HG02885 (cell line): ENCODE results near the gene NFATC1.
A peak's percentile ranks its signal among the peaks of the same experiment; 100 is the strongest.
"Not testable (repeated sequence)": the region's sequence is repeated elsewhere in the genome, so short reads cannot be mapped to it uniquely, and the experiment has no call there.

Source experiments
- ATAC-seq: cut with Tn5 transposase; IDR thresholded peaks from one replicate; pipeline ENCODE4 v1.9.1; 2021; ENCODE audit warnings: mild to moderate bottlenecking; ENCODE audit not compliant: unreplicated experiment, poor library complexity

The NFATC1 gene

GRCh38 chr18:79374408-79375171 lies 21.1 kb upstream of the NFATC1 start:
- ATAC-seq = peak; percentile 96

GRCh38 chr18:79375441-79376154 lies 20.1 kb upstream of the NFATC1 start:
- ATAC-seq = no peak

GRCh38 chr18:79376661-79377060 lies 19.1 kb upstream of the NFATC1 start:
- ATAC-seq = not testable (repeated sequence)

GRCh38 chr18:79377187-79377891 lies 18.4 kb upstream of the NFATC1 start:
- no peak for ATAC-seq

- peak; percentile 54 for ATAC-seq
Observed at GRCh38 chr18:79378536-79379250, 17.0 kb upstream of the NFATC1 start.

GRCh38 chr18:79379251-79379905 lies 16.4 kb upstream of the NFATC1 start:
- ATAC-seq = no peak

- peak; percentile 5 for ATAC-seq
Observed at GRCh38 chr18:79379931-79380815, 15.6 kb upstream of the NFATC1 start.

- peak; percentile 53 for ATAC-seq
Observed at GRCh38 chr18:79380816-79381806, 14.6 kb upstream of the NFATC1 start.

- ATAC-seq = no peak
Observed at GRCh38 chr18:79381811-79382311, 13.9 kb upstream of the NFATC1 start.

- ATAC-seq = no peak
Observed at GRCh38 chr18:79382681-79383387, 12.9 kb upstream of the NFATC1 start.

GRCh38 chr18:79383388-79384056 lies 12.2 kb upstream of the NFATC1 start:
- ATAC-seq = no peak

- no peak for ATAC-seq
Observed at GRCh38 chr18:79384151-79384807, 11.5 kb upstream of the NFATC1 start.

GRCh38 chr18:79384834-79385233 lies 10.9 kb upstream of the NFATC1 start:
- no peak for ATAC-seq

- no peak for ATAC-seq
Observed at GRCh38 chr18:79385326-79385707, 10.4 kb upstream of the NFATC1 start.

- ATAC-seq = no peak
Observed at GRCh38 chr18:79385708-79386341, 9.9 kb upstream of the NFATC1 start.

GRCh38 chr18:79386547-79386946 lies 9.2 kb upstream of the NFATC1 start:
- ATAC-seq = no peak
